Embryonic facial prominence (tissue), 1 donor: ENCODE data around the gene PKD1.

ENCODE experiments used
- DNase-seq: peaks from one replicate; pipeline ENCODE4 v3.0.0-alpha.2; 2016; ENCODE audit errors: extremely low spot score

Gene PKD1

DNA sequence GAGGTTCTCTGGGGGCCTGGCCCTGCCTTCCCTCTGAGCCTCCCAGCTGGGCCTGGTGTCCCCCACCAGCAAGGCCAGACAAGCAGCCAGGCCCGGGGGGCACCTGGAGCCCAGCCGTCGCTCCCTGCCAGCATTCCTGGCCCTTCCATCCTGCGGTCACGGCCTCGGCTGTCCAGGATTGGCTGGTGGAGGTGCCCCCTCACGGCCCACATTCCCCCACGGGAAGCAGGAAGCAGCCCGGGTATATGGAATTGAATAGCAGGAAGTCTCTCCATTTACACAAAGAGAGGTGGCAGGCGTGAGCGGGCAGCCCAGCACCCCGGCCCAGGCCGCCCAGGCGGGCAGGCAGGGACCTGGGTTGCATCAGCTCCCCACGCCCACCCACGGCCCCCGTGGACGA lies 34.4 kb upstream of the PKD1 start:
- DNase-seq = no peak

DNA sequence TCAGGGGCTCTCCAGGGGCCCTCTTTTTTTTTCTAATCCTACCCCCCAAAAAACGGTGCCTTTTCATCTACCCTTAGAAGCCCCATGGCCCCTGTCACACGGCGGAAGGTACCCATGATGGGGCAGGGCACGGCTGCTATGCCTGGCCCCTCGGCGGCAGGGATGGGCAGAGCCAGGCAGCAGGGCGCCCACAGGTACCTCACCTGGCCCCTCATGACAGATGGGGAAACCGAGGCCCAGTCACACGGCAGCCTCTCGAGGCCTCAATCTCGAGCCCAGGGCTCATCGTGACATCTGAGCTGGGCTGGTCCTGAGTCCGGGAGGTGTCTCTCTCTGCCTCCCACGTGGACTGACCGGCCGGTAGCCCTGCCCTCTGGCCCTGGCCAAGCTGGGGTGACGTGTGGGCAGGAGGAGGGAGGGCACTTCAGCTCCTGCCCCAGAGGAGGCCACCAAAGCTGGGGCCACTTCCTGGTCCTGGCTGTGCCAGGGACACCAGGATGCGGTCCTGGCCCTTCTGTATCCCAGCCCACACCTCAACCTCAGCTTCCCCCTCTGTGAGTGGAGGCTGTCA lies 31.5 kb upstream of the PKD1 start:
- DNase-seq = no peak

DNA sequence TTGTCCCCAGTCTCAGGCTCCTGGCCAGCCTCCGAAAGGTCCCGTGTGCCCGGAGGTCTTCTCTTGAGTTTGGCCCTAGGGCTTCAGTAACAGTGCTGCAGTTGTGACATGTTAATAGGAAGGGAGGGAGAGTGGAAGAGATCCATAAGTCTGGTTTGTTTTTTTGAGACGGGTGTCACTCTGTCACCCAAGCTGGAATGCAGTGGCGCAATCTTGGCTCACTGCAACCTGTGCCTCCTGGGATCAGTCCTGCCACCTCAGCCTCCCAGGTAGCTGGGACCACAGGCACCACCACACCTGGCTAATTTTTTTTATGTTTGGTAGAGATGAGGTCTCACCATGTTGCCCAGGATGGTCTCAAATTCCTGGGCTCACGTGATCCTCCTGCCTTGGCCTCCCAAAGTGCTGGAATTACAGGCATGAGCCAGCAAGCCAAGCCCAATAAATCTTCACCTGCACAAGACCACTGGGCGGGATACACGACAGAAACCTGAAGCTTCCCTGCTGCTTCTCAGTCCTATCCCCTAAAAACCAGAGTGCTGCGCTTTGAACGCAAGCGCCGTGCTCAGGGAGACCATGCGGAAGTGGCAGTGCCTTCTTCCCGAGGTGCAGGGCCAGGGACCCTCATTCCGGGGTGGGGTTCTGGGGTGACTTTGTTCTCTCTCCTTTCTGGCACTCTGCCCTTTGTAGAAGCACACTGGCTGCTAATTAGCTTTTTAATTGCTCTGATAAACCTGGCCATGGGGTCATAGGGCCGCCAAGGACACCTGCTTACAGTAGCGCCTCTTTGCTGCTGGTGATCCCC lies 30.8 kb upstream of the PKD1 start:
- no peak for DNase-seq

DNA sequence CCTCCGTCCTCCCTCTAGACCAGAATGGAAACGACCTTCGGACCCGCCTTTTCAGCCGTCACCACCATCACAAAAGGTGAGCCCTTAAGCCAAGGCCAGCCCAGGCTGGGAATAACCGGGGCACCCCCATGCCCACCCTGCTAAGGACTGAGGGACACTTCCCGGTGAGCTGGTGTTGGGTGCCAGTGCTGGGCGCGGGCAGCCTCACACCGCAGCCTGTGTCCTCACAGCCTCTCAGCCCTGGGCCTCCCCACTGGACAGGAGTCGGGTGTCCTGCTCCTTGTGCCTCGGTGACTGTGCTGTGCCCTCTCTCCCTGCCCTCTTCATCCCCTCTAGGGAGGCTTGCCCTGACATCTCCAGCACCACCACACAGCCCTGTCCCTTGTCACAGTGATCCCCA lies 30.2 kb upstream of the PKD1 start:
- no peak for DNase-seq

DNA sequence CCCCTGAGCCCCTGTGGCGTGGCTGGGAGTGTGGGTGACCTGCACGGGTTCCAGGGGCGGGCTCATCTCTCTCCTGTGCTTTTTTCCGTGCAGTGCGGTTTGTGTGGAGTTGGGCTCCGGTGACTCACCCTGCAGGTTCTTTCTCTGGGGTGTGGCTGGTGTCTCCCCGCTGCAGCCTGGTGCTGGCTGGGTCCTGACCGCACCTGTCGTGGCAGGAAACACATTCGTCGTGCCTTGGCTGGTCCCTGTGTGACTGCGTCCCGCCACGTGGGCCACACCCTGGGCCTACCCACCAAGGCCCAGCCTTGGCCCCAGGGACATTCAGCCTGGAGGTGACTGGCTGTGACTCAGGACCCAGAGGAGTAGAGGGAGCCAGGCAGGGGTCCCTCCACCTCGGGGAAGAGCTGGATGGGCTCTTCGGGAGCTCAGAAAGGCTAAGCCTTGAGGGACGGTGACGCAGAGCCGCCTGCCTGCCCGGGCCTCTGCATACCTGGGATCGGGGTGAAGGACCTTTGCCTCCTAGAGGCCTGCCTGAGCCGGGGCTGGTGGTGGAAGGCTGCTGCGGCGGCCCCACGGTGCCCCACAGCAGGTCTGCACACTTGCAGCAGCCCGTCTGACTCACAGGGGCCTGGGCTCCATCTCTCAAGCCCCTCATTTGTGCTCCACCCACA lies 27.6 kb upstream of the PKD1 start:
- no peak for DNase-seq

DNA sequence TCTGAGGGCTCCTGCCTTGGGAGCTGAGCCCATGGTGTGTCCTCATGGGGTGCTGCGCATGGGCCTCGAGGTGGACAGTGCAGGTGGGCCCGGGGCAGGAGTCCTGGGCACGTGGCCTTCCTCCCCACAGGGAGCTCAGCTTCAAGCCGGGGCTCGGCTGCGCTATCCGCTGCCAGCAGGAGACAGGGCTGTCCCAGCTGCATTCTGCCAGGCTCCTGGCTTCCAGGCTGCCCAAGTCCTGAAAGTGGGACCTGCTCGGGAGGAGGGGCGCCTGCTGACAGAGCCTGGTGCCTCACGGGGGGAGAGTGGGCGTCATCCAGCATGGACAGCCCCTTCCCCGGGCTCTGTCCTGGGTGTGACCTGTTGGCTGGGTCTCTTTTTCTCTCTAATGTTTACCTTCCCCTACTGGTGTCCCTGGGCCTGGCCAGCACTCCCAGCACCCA lies 27.0 kb upstream of the PKD1 start:
- DNase-seq = no peak

DNA sequence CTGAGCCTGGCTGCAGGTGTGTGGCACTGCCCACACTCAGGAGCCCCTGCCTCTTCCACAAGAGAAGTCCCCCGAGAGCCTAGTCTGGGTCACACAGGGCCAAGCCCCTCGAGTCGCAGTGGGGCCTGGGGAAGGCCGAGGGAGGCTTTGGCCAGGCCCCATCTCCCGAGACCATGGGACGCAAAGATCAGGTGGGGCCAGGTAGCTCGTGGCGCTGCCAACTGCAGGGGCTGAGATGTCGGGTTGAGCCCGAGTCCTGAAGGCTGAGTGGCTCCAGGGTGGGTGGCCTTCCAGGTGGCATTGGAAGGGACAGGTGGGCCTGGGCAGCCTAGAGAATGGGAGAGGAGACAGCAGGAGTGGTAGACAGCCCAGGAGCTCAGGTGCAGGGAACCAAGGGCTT lies 26.2 kb upstream of the PKD1 start:
- DNase-seq = no peak

DNA sequence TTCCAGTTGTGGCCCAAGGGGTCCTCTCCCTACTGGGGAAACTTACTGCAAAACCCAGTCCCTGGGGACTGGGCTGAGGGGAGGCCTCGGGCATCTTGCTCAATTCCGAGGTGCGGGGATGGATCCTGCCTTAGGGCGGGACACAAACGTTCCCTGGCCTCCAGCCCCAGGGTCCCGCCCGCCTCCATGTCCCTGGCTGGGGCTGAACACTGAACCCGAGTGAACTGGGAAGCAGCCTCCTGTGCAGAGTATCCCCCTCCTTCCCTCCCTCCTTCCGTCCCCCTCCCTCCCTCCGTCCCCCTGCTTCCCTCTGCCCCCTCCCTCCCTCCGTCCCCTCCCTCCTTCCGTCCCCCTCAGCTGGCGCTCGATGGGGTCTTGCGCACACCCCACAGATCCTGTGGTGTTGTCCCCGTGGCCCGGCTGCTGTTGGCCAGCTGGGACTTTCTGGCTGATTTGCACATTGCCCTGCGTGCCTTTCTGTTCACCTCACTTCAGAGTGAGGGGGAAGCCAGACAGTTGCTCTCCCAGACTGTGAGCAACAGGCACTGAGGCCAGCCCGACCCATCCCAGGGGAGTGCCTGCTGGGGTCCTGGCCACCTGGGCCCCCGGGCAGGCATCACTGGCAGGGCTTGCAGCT lies 25.3 kb upstream of the PKD1 start:
- no peak for DNase-seq

DNA sequence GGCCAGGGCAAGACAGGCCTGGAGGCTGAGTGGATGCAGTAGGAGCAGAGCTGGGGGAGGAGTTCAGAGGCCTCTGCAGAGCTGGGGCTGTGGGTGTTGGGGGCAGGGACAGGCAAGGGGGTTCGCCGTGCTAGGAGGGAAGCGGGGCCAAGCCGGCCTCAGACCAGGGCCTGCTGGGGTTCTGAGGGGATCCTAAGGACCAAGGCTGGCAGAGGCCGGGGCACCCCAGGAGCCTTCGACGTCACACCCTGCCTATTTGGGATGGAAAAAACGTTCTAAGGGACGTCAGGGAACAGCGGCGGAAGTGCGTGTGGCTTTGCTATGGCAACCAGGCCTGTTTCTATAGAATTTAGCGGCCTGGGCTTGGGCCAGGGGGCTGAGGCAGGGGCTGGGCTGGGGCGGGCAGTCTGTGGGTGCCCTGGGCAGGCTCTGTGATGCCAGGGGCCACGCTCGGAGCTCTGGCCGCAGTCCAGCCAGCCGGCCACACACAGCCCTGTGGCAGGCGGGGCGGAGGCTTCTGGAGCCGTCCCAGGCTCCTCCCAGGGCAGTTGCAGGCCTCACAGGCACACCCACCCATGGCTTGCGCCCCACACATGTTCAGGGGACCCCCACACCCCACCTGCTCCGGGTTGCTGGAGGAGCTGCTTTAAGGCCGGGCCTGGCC lies 23.6 kb upstream of the PKD1 start:
- no peak for DNase-seq

- no peak for DNase-seq
Observed at GRCh38 chr16:2158262-2158638, 22.6 kb upstream of the PKD1 start.

DNA sequence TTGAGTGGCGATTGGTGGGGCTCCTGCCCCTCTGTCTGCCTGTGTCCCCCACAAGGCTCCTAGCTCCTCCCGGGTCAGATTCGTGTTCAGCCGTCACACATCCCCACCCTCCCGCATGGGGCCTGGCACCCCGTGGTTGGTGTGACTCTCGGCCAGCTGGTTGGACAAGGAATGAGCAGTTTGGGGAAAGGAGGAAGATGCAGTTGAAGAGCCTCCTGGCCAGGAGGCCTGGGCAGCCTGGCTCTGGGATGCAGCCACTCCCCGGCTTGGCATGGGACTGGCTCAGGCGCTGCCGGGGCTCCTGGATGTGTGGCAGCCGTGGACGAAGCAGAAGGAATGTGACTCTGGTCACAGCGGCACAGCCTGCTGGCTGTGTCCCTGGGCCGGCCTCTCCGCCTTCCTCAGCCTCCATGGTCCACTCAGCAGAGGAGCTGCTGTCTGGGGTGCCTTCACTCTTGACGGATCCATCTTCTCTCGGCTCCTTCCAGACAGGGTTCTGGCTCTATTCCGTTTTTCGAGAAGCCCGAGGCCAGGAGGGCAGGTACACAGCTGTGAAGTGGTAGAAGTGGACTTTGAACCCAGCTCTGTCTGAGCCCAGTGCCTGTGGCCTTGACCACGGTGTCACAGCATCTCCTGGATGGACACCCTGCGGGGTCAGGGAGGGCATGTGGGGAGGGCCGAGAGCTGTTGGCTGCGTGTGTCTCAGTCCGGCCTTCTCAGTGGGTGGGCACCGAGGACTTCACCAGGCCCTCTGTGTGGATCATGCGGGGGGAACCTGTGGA lies 22.0 kb upstream of the PKD1 start:
- no peak for DNase-seq

DNA sequence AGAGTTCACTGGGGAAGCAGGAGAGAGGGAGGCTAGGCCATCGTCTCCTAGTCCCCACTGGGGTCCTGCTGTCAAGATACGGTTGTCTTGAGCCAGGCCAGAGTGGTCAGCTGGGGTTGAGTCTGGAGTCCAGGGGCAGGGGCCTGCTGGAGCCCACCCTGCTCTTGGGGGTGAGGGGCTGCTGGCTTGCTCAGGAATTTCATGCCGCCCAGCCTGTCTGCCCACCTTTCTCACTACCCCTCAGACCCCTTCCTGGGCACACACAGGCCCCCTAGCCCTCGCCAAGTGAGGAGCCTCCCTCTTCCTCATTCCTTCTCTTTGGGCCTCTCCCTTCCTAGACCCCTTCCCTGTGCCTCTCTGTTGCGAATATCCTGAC lies 21.1 kb upstream of the PKD1 start:
- no peak for DNase-seq

DNA sequence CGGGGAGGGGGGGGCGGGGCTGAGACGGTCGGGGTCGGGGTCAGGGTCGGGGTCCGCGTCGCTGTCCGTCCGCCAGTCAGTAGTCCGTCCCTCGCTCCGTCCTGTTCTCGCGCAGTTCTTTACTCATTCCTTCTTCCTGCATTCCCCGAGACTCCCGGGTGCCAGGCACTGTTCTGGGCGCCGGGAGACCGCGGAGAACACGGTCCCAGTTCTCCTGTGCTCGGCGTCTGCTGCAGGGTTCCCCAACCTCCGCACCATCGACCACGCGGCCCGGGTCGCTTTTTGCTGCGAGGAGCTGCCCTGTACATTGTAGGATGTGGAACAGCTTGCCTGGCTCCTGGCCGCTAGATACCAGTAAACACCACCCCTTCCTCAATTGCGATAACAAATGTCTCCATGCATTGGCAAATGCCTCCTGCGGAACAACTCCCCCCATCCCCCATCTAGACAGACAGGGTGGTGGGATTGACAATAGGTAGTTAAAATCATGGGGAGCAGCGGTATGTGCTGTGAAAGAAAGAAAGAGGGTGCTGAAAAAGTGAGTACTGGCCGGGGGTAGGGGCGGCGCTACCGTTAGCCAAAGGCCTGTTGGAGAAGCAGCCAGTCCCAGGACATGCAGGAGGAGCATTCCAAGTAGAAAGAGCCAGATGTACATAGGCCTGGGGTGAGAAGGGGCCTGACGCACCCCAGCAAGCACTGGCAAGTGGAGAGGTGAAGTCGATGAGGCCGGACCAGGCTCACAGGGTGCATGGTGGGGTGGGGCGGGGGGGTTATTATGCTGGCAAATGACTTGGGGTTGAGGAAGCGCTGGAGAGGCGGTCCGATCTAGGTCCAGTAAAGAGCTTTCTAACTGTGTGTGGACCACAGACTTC lies 20.5 kb upstream of the PKD1 start:
- no peak for DNase-seq

DNA sequence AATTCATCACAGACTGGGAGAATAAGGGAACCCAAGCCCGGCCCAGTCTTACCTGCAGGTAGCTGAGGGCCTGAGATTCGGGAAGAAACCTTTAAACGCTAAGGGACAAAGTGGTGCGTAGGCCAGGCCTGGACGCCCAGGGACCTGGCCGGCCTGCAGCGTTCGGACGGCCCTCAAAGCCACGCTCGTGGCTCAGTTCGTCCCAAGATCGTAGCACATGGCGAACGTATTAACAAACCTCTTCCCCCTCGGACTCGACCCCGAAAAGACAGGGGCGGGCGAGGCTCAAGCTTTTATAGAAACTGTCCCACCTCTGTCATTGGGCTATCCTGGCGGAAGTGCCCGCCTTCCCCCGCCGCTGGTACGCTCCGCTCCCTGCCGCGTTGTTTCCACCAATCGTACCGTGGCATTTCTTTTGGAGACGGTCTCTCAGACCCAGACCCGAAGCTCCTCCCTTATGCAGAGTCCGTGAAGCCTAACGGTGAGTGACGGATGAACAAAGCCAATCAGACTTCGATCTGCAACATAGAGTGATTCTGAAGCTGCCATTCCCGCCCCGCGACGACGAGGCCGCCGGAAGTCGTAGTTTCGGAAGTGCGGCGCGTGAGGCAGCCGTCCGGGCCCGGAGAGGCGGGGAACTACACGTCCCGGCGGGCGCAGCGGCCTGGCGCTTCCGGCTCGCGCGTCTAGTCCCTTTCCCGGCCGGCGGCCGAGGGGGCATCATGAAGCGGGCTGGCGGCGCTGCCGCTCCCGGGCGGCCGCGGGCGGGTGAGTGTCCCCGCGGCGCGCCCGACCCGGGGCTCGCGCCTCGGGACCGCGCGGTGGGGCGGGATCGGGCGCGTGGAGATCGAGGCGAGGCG lies 19.6 kb upstream of the PKD1 start, which contains the start of gene TRAF7:
Gene TRAF7 (plus strand): TSS at position 692 of the 860 bp plus-strand sequence. CDS start 8,139 bp downstream, outside the sequence.
- peak; percentile 100 for DNase-seq

DNA sequence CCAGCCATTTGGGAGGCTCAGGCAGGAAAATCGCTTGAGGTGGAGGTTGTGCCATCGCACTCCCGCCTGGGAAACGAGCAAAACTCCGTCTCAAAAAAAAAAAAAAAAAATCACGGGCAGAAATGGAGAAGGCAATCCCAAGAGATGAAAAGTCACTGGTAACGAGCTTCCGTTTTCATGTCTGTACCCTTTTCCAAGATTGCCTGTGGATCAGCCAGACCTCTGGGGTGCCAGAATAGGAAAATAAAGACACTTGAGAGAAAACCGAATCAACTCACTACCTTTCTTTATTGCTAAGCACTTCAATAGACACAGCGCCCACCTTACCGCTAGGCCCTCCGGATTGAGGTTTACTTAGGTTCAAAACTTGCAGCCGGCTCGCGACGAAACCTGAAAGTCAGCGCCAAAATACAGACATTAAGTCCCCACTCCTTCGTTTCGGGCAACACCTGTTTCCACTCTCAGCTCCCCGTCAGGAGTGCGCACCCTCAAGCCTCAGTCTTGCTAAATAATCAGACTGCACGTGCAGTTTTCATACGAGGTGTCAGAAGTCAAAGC lies 18.9 kb upstream of the PKD1 start:
- no peak for DNase-seq

DNA sequence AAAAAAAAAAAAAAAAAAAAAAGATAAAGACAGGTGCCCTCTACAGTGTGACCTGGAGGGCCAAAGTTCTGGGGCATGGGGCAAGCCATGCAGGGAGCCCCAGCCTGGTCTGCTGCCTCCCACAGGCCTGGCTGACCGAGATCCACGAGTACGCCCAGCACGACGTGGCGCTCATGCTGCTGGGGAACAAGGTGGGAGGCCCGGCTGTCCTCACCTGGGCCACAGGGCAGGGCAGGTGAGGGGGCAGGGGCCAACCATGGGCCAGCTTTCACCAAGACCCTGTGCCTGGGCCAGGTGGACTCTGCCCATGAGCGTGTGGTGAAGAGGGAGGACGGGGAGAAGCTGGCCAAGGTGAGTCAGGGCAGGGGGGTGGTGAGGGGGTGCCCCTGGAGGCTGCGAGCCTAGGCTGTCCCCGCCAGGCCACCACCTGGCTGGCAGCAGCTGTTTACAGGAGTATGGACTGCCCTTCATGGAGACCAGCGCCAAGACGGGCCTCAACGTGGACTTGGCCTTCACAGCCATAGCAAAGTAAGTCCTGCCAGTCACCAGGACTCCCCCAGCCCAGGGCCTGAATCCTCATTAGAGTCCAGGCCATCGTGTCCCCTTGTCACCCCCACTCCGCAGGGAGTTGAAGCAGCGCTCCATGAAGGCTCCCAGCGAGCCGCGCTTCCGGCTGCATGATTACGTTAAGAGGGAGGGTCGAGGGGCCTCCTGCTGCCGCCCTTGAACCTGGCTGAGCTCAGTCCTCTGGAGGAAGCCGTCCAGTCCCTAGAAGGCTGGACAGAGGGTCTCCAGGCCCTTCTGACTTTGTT lies 17.2 kb upstream of the PKD1 start:
- DNase-seq = no peak

- no peak for DNase-seq
Observed at GRCh38 chr16:2151188-2152091, 15.7 kb upstream of the PKD1 start.
